ENCODE data around the gene PTPRO. TPM values are rescaled to one million over a fixed set of nuclear protein-coding genes. Genes with fewer than 3 reads are reported as not detected.

Gene PTPRO
- polyA plus RNA-seq, 1 of the 3 experiments (the other 2 are of a cell fraction), result 1.4 TPM

- H3K79me2 ChIP-seq (ENCODE audit: insufficient read depth), result no peaks in the 10 kb centered on the region
- H3K27me3 ChIP-seq (ENCODE audit: insufficient read depth), result no peaks in the 10 kb centered on the region
- H2AFZ ChIP-seq (ENCODE audit: low read depth), result no peak overlapping the region
- H3K27ac ChIP-seq (ENCODE audit: low read depth in 2 of 2, low read length in 1 of 2), result no peak overlapping the region
- peaks cover 4% of the 10 kb centered on the region for H3F3A ChIP-seq (replicated peaks; ENCODE audit: insufficient read depth)
- H3K4me2 ChIP-seq, result no peak overlapping the region
- no peak overlapping the region for H3K9ac ChIP-seq
- no peak for DNase-seq
- ChIA-PET POLR2A (no interaction called here), CTCF (interaction anchor here (1.2 to 2.9 kb wide), 3 partner anchors 23 to 1323 kb away, joined by 3 to 11 read pairs (median 3); no protein-coding TSS in a partner anchor)
- H3K9me3 ChIP-seq, result no peaks in the 10 kb centered on the region
- 97% methylated on average over 1 of the region's 1 CpG for WGBS (ENCODE audit: low lambda C conversion rate)
- no peak for TF ChIP-seq ELF1 (IDR thresholded peaks at IDR 0.05)
- no peak for TF ChIP-seq MXI1 (IDR thresholded peaks at IDR 0.05; ENCODE audit: low read depth, low read length)
- no peak for TF ChIP-seq FOSL2 (IDR thresholded peaks at IDR 0.05; ENCODE audit: borderline replicate concordance, low read depth)
- TF ChIP-seq PBX3 (IDR thresholded peaks at IDR 0.05), result no peak
- no peak for TF ChIP-seq RAD21 (IDR thresholded peaks at IDR 0.05; ENCODE audit: low read length)
- TF ChIP-seq GATA2 (CRISPR knock-in tag; IDR thresholded peaks at IDR 0.05), result no peak
- TF ChIP-seq FOXM1 (IDR thresholded peaks at IDR 0.05; ENCODE audit: low read depth), result no peak
- TF ChIP-seq RFX5 (IDR thresholded peaks at IDR 0.05; ENCODE audit: low read length), result no peak
- TF ChIP-seq RXRA (IDR thresholded peaks at IDR 0.05; ENCODE audit: borderline replicate concordance, low read depth), result no peak
- TF ChIP-seq IRF3 (IDR thresholded peaks at IDR 0.05; ENCODE audit: low read depth, low read length), result no peak
- TF ChIP-seq TEAD4 (IDR thresholded peaks at IDR 0.05; ENCODE audit: borderline replicate concordance, insufficient read depth), result no peak
- TF ChIP-seq ZBTB33 (IDR thresholded peaks at IDR 0.05; ENCODE audit: borderline replicate concordance, low read depth), result no peak
- no peak for TF ChIP-seq REST (IDR thresholded peaks at IDR 0.05; ENCODE audit: low read depth, low read length)
- no peak for TF ChIP-seq CHD2 (IDR thresholded peaks at IDR 0.05; ENCODE audit: low read length, partially characterized antibody)
- TF ChIP-seq EZH2phosphoT487 (IDR thresholded peaks at IDR 0.05; ENCODE audit: borderline replicate concordance, low read depth), result no peak
- no peak for TF ChIP-seq NFIC (IDR thresholded peaks at IDR 0.05; ENCODE audit: borderline replicate concordance)
- no peak for TF ChIP-seq USF2 (IDR thresholded peaks at IDR 0.05; ENCODE audit: borderline replicate concordance, low read depth, low read length)
- H3K4me1 ChIP-seq (ENCODE audit: control insufficient read depth in 1 of 2, insufficient read depth in 2 of 2, low read depth in 1 of 2, low read length in 1 of 2), result peaks cover 0 to 2% of the 10 kb centered on the region in 2 experiments; a peak in 1 of 4 replicates
- no peaks in the 10 kb centered on the region for H3K9me2 ChIP-seq
- H4K20me1 ChIP-seq (ENCODE audit: insufficient read depth), result no peaks in the 10 kb centered on the region
- no peaks in the 10 kb centered on the region for H3K36me3 ChIP-seq (replicated peaks in 1 of 2; ENCODE audit: control insufficient read depth in 1 of 2, insufficient read depth in 2 of 2, low read length in 1 of 2)
- no peak overlapping the region for H3K4me3 ChIP-seq (ENCODE audit: low read depth in 2 of 2, low read length in 1 of 2)
Measured at GRCh38 chr12:15561396-15561795, 239.1 kb downstream of the PTPRO start.

Measured in SK-N-SH (cell line).